NT2/D1 (cell line): Measurements from ENCODE around the gene TMEM60.

Source experiments
- SUZ12 ChIP-seq: IDR thresholded peaks from 2 replicates; pipeline ENCODE4 v1.6.1; 2011; ENCODE audit not compliant: insufficient read length, insufficient read depth; ENCODE audit errors: extremely low read depth
- YY1 ChIP-seq: IDR thresholded peaks from 2 replicates; pipeline ENCODE4 v1.6.1; 2011; ENCODE audit not compliant: insufficient read length, insufficient read depth
- ZNF274 ChIP-seq: IDR thresholded peaks from 2 replicates; pipeline ENCODE4 v1.6.1; 2011; ENCODE audit warnings: mild to moderate bottlenecking, low read depth, low read length

DNA sequence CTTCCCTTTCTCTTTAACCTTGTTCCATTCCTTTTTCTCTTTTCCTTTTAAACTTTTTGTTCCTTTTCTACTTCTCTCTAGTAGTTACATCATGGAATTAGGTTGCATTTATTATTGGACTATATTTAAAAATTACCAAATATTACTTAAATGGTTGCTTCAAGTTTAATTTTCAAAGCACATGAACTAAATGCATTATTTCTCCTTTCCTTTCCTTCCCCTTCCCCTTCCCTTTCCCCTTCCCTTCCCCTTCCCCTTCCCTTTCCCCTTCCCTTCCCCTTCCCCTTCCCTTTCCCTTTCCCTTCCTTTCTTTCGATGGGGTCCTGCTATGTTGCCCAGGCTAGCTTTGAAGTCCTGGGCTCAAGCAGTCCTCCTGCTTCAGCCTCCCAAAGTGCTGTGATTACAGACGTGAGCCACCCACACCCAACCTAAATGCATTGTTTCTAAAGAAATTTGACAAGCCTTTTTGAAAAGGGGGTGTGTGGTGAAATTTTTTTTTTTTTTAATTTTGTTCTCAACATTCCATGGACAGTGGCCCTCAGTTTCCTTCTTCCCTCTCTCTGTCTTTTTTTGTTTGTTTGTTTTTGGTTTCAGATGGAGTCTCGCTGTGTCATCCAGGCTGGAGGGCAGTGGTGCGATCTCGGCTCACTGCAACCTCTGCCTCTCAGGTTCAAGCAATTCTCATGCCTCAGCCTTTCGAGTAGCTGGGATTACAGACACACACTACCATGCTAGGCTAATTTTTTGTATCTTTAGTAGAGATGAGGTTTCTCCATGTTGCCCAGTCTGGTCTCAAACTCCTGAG, 31.2 kb downstream of the TMEM60 start:
- TF ChIP-seq YY1 (no peak), ZNF274 (no peak), SUZ12 (no peak)
